WI38 (cell line): ENCODE data around the gene COL4A2.

ENCODE experiments used
- H3K4me3 ChIP-seq: 2 replicates; pipeline ENCODE4 v1.5.1; 2011; ENCODE audit warnings: low read depth, mild to moderate bottlenecking, control low read depth, low read length
- CTCF ChIP-seq: IDR thresholded peaks from 2 replicates; pipeline ENCODE4 v1.5.1; 2012; ENCODE audit warnings: low read depth, mild to moderate bottlenecking, control low read depth, low read length

COL4A2 gene

GRCh38 chr13:110302997-110303396, 4.1 kb upstream of the COL4A2 start:
- TF ChIP-seq CTCF = no peak
- H3K4me3 ChIP-seq = no peak overlapping the region

GRCh38 chr13:110303644-110304043, 3.4 kb upstream of the COL4A2 start:
- no peak for TF ChIP-seq CTCF
- H3K4me3 ChIP-seq = no peak overlapping the region

- TF ChIP-seq CTCF = no peak
- peak overlapping the region; percentile 91 for H3K4me3 ChIP-seq
These were observed 2.8 kb upstream of the COL4A2 start for GRCh38 chr13:110304256-110304655.

GRCh38 chr13:110305001-110305400, 2.1 kb upstream of the COL4A2 start:
- TF ChIP-seq CTCF = no peak
- H3K4me3 ChIP-seq = peak overlapping the region; percentile 91

- H3K4me3 ChIP-seq = peak overlapping the region; percentile 91
These were observed 1.5 kb upstream of the COL4A2 start for GRCh38 chr13:110305544-110305943.

GRCh38 chr13:110305949-110306339, 1.1 kb upstream of the COL4A2 start:
- peak overlapping the region; percentile 91 for H3K4me3 ChIP-seq
- TF ChIP-seq CTCF = no peak

More at GRCh38 chr13:110305544-110305943, 1.5 kb upstream of the COL4A2 start:
- no peak for TF ChIP-seq CTCF

- peak overlapping the region; percentile 91 for H3K4me3 ChIP-seq
- TF ChIP-seq CTCF = no peak
These were observed 634 bp upstream of the COL4A2 start for GRCh38 chr13:110306340-110306959.
